Astrocyte of the spinal cord (primary cell): ENCODE measurements around the gene PCSK6.

Source experiments
- DNase-seq: peaks from one replicate; pipeline ENCODE4 v3.0.0; 2011; ENCODE audit warnings: low read depth, low spot score
- H3K4me3 ChIP-seq: 2 replicates; pipeline ENCODE4 v1.5.1; 2011; ENCODE audit warnings: low read depth, mild to moderate bottlenecking, low read length, moderate library complexity
- CTCF ChIP-seq: IDR thresholded peaks from 2 replicates; pipeline ENCODE4 v1.5.1; 2012; ENCODE audit warnings: low read depth, mild to moderate bottlenecking, low read length, inconsistent platforms
- in situ Hi-C: cut with HindIII; loops from 2 replicates; pipeline ENCODE4 v1.10.0; 2017; ENCODE audit warnings: low sequenced_read_pairs

The PCSK6 gene

GRCh38 chr15:101490922-101491733, 1.6 kb upstream of the PCSK6 start:
- no peak overlapping the region for H3K4me3 ChIP-seq
- TF ChIP-seq CTCF, result no peak
- no peak for DNase-seq
- in situ Hi-C loops, result no loop called here

GRCh38 chr15:101490408-101490891, 943 bp upstream of the PCSK6 start:
- TF ChIP-seq CTCF, result no peak
- no peak for DNase-seq
- H3K4me3 ChIP-seq, result no peak overlapping the region
- in situ Hi-C loops, result no loop called here

GRCh38 chr15:101489237-101489598, 289 bp downstream of the PCSK6 start:
- in situ Hi-C loops, result no loop called here
- DNase-seq, result no peak
- no peak for TF ChIP-seq CTCF
- H3K4me3 ChIP-seq, result no peak overlapping the region

- H3K4me3 ChIP-seq, result no peak overlapping the region
- no peak for DNase-seq
- TF ChIP-seq CTCF, result no peak
- in situ Hi-C loops, result no loop called here
These were observed 975 bp downstream of the PCSK6 start for GRCh38 chr15:101488300-101489164.

GRCh38 chr15:101486696-101487459, 2.6 kb downstream of the PCSK6 start:
- no peak for TF ChIP-seq CTCF
- no peak overlapping the region for H3K4me3 ChIP-seq
- in situ Hi-C loops, result no loop called here
- DNase-seq, result no peak

- in situ Hi-C loops, result no loop called here
- DNase-seq, result no peak
- TF ChIP-seq CTCF, result no peak
- H3K4me3 ChIP-seq, result no peak overlapping the region
These were observed 6.0 kb downstream of the PCSK6 start for GRCh38 chr15:101483462-101483861.
